ENCODE data around the gene RARA.

The RARA gene

GRCh38 chr17:40321961-40322357 is 13.0 kb downstream of the RARA start:
- Histone ChIP-seq H3K4me3 (peak overlapping the region; percentile 96), H3K9ac (ENCODE audit: insufficient read length) (no peak overlapping the region)

GRCh38 chr17:40322358-40323315 is 13.7 kb downstream of the RARA start:
- H3K4me3 ChIP-seq: peak overlapping the region; percentile 96

More at GRCh38 chr17:40321961-40322357, 13.0 kb downstream of the RARA start:
- peak overlapping the region; percentile 78; the same call in 1 of the 2 replicates for H3K27ac ChIP-seq
- TF ChIP-seq EZH2 (IDR thresholded peaks at IDR 0.05): no peak
- TF ChIP-seq FOXP2 (optimal IDR thresholded peaks at IDR 0.05; ENCODE audit: control extremely low read depth, extremely low read length, insufficient read depth): no peak
- TF ChIP-seq POLR2AphosphoS5 (IDR thresholded peaks at IDR 0.05; ENCODE audit: borderline replicate concordance, low read depth, low read length): no peak; the same call in 1 of the 2 replicates
- no peaks in the 10 kb centered on the region for H3K9me3 ChIP-seq (ENCODE audit: low read depth, low read length)
- DNase-seq (ENCODE audit: low read depth, low spot score): no peak
- no peaks in the 10 kb centered on the region for H3K36me3 ChIP-seq (ENCODE audit: insufficient read depth, low read length)

GRCh38 chr17:40323391-40324381 is 14.7 kb downstream of the RARA start:
- H3K9ac ChIP-seq (ENCODE audit: insufficient read length): no peak overlapping the region
- 0 out of 2 replicates have a peak overlapping the region, but pooled peaks have one; percentile 96 for H3K4me3 ChIP-seq
- peaks cover under 1% of the 10 kb centered on the region; the same call in 1 of the 2 replicates for H3K36me3 ChIP-seq (ENCODE audit: insufficient read depth, low read length)
- DNase-seq (ENCODE audit: low read depth, low spot score): no peak
- H3K9me3 ChIP-seq (ENCODE audit: low read depth, low read length): no peaks in the 10 kb centered on the region
- TF ChIP-seq FOXP2 (optimal IDR thresholded peaks at IDR 0.05; ENCODE audit: control extremely low read depth, extremely low read length, insufficient read depth): no peak
- TF ChIP-seq POLR2AphosphoS5 (IDR thresholded peaks at IDR 0.05; ENCODE audit: borderline replicate concordance, low read depth, low read length): no peak
- TF ChIP-seq EZH2 (IDR thresholded peaks at IDR 0.05): no peak
- H3K27ac ChIP-seq: peak overlapping the region; percentile 61; the same call in 1 of the 2 replicates

More at GRCh38 chr17:40322358-40323315, 13.7 kb downstream of the RARA start:
- TF ChIP-seq EZH2 (IDR thresholded peaks at IDR 0.05): no peak
- 0 out of 2 replicates have a peak, but pooled peaks have one; percentile 23 for TF ChIP-seq POLR2AphosphoS5 (IDR thresholded peaks at IDR 0.05; ENCODE audit: borderline replicate concordance, low read depth, low read length)
- TF ChIP-seq FOXP2 (optimal IDR thresholded peaks at IDR 0.05; ENCODE audit: control extremely low read depth, extremely low read length, insufficient read depth): no peak
- Histone ChIP-seq H3K9ac (ENCODE audit: insufficient read length) (peak overlapping the region; percentile 14), H3K36me3 (ENCODE audit: insufficient read depth, low read length) (no peaks in the 10 kb centered on the region; the same call in 1 of the 2 replicates), H3K9me3 (ENCODE audit: low read depth, low read length) (no peaks in the 10 kb centered on the region), H3K27ac (peak overlapping the region; percentile 78)
- DNase-seq (ENCODE audit: low read depth, low spot score): peak; percentile 72

GRCh38 chr17:40325156-40326013 is 16.4 kb downstream of the RARA start:
- H3K27ac ChIP-seq: peak overlapping the region; percentile 32; the same call in 1 of the 2 replicates
- no peak for DNase-seq (ENCODE audit: low read depth, low spot score)
- H3K36me3 ChIP-seq (ENCODE audit: insufficient read depth, low read length): peaks cover 6% of the 10 kb centered on the region
- no peak overlapping the region for H3K9ac ChIP-seq (ENCODE audit: insufficient read length)
- no peak overlapping the region for H3K4me3 ChIP-seq
- no peak for TF ChIP-seq FOXP2 (optimal IDR thresholded peaks at IDR 0.05; ENCODE audit: control extremely low read depth, extremely low read length, insufficient read depth)
- no peak for TF ChIP-seq POLR2AphosphoS5 (IDR thresholded peaks at IDR 0.05; ENCODE audit: borderline replicate concordance, low read depth, low read length)
- TF ChIP-seq EZH2 (IDR thresholded peaks at IDR 0.05): no peak
- H3K9me3 ChIP-seq (ENCODE audit: low read depth, low read length): no peaks in the 10 kb centered on the region

- no peak for TF ChIP-seq POLR2AphosphoS5 (IDR thresholded peaks at IDR 0.05; ENCODE audit: borderline replicate concordance, low read depth, low read length)
- no peak for TF ChIP-seq EZH2 (IDR thresholded peaks at IDR 0.05)
- TF ChIP-seq FOXP2 (optimal IDR thresholded peaks at IDR 0.05; ENCODE audit: control extremely low read depth, extremely low read length, insufficient read depth): no peak
- H3K4me3 ChIP-seq: no peak overlapping the region
- no peak for DNase-seq (ENCODE audit: low read depth, low spot score)
- H3K9ac ChIP-seq (ENCODE audit: insufficient read length): no peak overlapping the region
- peak overlapping the region; percentile 32; the same call in 1 of the 2 replicates for H3K27ac ChIP-seq
- H3K36me3 ChIP-seq (ENCODE audit: insufficient read depth, low read length): peaks cover 15% of the 10 kb centered on the region
- H3K9me3 ChIP-seq (ENCODE audit: low read depth, low read length): no peaks in the 10 kb centered on the region
These were observed 17.2 kb downstream of the RARA start for GRCh38 chr17:40326014-40326831.

GRCh38 chr17:40326832-40327199 is 17.8 kb downstream of the RARA start:
- H3K4me3 ChIP-seq: no peak overlapping the region
- no peak for DNase-seq (ENCODE audit: low read depth, low spot score)
- H3K9me3 ChIP-seq (ENCODE audit: low read depth, low read length): no peaks in the 10 kb centered on the region
- peaks cover 21% of the 10 kb centered on the region for H3K36me3 ChIP-seq (ENCODE audit: insufficient read depth, low read length)
- no peak overlapping the region for H3K9ac ChIP-seq (ENCODE audit: insufficient read length)
- TF ChIP-seq POLR2AphosphoS5 (IDR thresholded peaks at IDR 0.05; ENCODE audit: borderline replicate concordance, low read depth, low read length) (no peak), EZH2 (IDR thresholded peaks at IDR 0.05) (no peak), FOXP2 (optimal IDR thresholded peaks at IDR 0.05; ENCODE audit: control extremely low read depth, extremely low read length, insufficient read depth) (no peak)
- H3K27ac ChIP-seq: no peak overlapping the region
